GM12878 (cell line): ENCODE measurements around the gene KCNA3. TPM values are rescaled to one million over a fixed set of nuclear protein-coding genes. Genes with fewer than 3 reads are reported as not detected.

ENCODE experiments used
- ATAC-seq: fragments of 200-7000 bp; cut with Tn5 transposase; 3 replicates; pipeline ENCODE4 v1.9.1; 2020; ENCODE audit warnings: mild to moderate bottlenecking, moderate library complexity
- BruUV-seq: library from RNA; stranded (reverse); fragments of 400-500 nt; replicated peaks from 2 replicates; lab custom pipeline; 2021; lab: Mats Ljungman, UMichigan
- CTCF ChIA-PET: fragments of 300-600 bp; sonication (Branson Sonifier 250); formaldehyde crosslinking; extraction: SDS; loops from one replicate; lab custom pipeline; 2021; ENCODE audit warnings: inconsistent platforms; lab: Yijun Ruan, JAX
- POLR2A ChIA-PET: fragments of 350-600 bp; formaldehyde crosslinking; extraction: SDS; loops from one replicate; lab custom pipeline; 2021; ENCODE audit warnings: inconsistent platforms; lab: Charles Lee
- RAD21 ChIA-PET: fragments of 300-600 bp; sonication (Branson Sonifier 250); formaldehyde crosslinking; loops from one replicate; lab custom pipeline; 2023; ENCODE audit warnings: antibody characterized with exemption; ENCODE audit not compliant: unreplicated experiment; lab: Charles Lee
- SMC1A ChIA-PET: fragments of 300-600 bp; sonication (Branson Sonifier 250); formaldehyde crosslinking; loops from one replicate; lab custom pipeline; 2023; ENCODE audit not compliant: unreplicated experiment, uncharacterized antibody; lab: Charles Lee
- DNase-seq: peaks from one replicate; pipeline ENCODE4 v3.0.0-alpha.2; 2011; ENCODE audit warnings: low read depth, low spot score
- FAIRE-seq: peaks from 3 replicates; lab custom pipeline; 2011; peaks lifted over from hg19 to GRCh38; lab: Jason Lieb, UNC
- H2AFZ ChIP-seq: 2 replicates; pipeline ENCODE4 v1.6.0; 2011; ENCODE audit warnings: low read depth, low read length, control low read depth; ENCODE audit not compliant: control insufficient read depth
- H3K27ac ChIP-seq: 2 replicates; pipeline ENCODE4 v1.5.1; 2011; ENCODE audit warnings: control low read depth; ENCODE audit not compliant: control insufficient read depth, insufficient read depth
- H3K27me3 ChIP-seq, 2 experiments: replicated peaks in 1 of 2; 2 replicates each; pipeline versions ENCODE4 v1.6.0 to v1.6.1; 2011; ENCODE audit warnings: low read length in 1 of 2; ENCODE audit not compliant: control insufficient read depth in 2 of 2, insufficient read depth in 2 of 2
- H3K36me3 ChIP-seq, 2 experiments: 2 replicates each; pipeline ENCODE4 v1.5.1; 2011; ENCODE audit warnings: low read length in 1 of 2; ENCODE audit not compliant: control insufficient read depth in 2 of 2, insufficient read depth in 2 of 2
- H3K4me1 ChIP-seq: 2 replicates; pipeline ENCODE4 v1.6.1; 2011; ENCODE audit warnings: mild to moderate bottlenecking, low read length, moderate library complexity, mixed read lengths; ENCODE audit not compliant: control insufficient read depth, insufficient read depth
- H3K4me2 ChIP-seq: 2 replicates; pipeline ENCODE4 v1.6.0; 2011; ENCODE audit warnings: control low read depth; ENCODE audit not compliant: control insufficient read depth, insufficient read depth
- H3K4me3 ChIP-seq: fragments of 200-600 bp; sonication (generic); 2 replicates; pipeline ENCODE4 v1.5.1; 2016
- H3K79me2 ChIP-seq: 2 replicates; pipeline ENCODE4 v1.6.0; 2011; ENCODE audit warnings: low read length; ENCODE audit not compliant: control insufficient read depth, insufficient read depth
- H3K9ac ChIP-seq: 2 replicates; pipeline ENCODE4 v1.8.0; 2011; ENCODE audit warnings: low read length, control low read depth, mixed read lengths; ENCODE audit not compliant: control insufficient read depth, insufficient read depth
- H3K9me3 ChIP-seq: replicated peaks from 3 replicates; pipeline ENCODE4 v1.5.1; 2011; ENCODE audit warnings: mild to moderate bottlenecking, low read length; ENCODE audit not compliant: control insufficient read depth, insufficient read depth
- H4K20me1 ChIP-seq: 2 replicates; pipeline ENCODE4 v1.6.0; 2011; ENCODE audit not compliant: control insufficient read depth, insufficient read depth
- CBX5 ChIP-seq: sonication (generic); IDR thresholded peaks from 2 replicates; pipeline ENCODE4 v1.6.1; 2016; ENCODE audit warnings: low read depth, moderate library complexity, mild to moderate bottlenecking, inconsistent platforms
- CUX1 ChIP-seq: IDR thresholded peaks from 2 replicates; pipeline ENCODE4 v1.6.1; 2012; ENCODE audit warnings: improper control_type of control experiment, low read depth, low read length; ENCODE audit not compliant: insufficient replicate concordance
- ESRRA ChIP-seq: IDR thresholded peaks from 2 replicates; pipeline ENCODE4 v1.6.1; 2012; ENCODE audit warnings: mild to moderate bottlenecking, low read length, improper control_type of control experiment
- HDAC2 ChIP-seq: fragments of 200-600 bp; sonication (generic); IDR thresholded peaks from 2 replicates; pipeline ENCODE4 v1.6.1; 2017
- HDGF ChIP-seq: fragments of 450-650 bp; IDR thresholded peaks from 2 replicates; pipeline ENCODE4 v1.6.1; 2016; ENCODE audit warnings: antibody characterized with exemption
- MAX ChIP-seq: IDR thresholded peaks from 2 replicates; pipeline ENCODE4 v1.6.1; 2012; ENCODE audit warnings: low read depth, low read length, improper control_type of control experiment
- MXI1 ChIP-seq: fragments of 150-350 bp; IDR thresholded peaks from 2 replicates; pipeline ENCODE4 v1.6.1; 2011; ENCODE audit warnings: low read depth, mild to moderate bottlenecking, inconsistent platforms, low read length, improper control_type of control experiment
- MYB ChIP-seq: fragments of 150-350 bp; IDR thresholded peaks from 2 replicates; pipeline ENCODE4 v1.6.1; 2014; ENCODE audit warnings: mild to moderate bottlenecking, low read depth, low read length, borderline replicate concordance
- NBN ChIP-seq: fragments of 450-650 bp; IDR thresholded peaks from 2 replicates; pipeline ENCODE4 v1.6.1; 2016
- PAX8 ChIP-seq: fragments of 450-650 bp; IDR thresholded peaks from 2 replicates; pipeline ENCODE4 v1.6.1; 2017; ENCODE audit warnings: mild to moderate bottlenecking, moderate library complexity
- REST ChIP-seq: IDR thresholded peaks from 2 replicates; pipeline ENCODE4 v1.6.1; 2012; ENCODE audit warnings: mild to moderate bottlenecking, low read depth, low read length
- ZBTB40 ChIP-seq: fragments of 450-650 bp; IDR thresholded peaks from 2 replicates; pipeline ENCODE4 v1.6.1; 2016; ENCODE audit warnings: mild to moderate bottlenecking, moderate library complexity, borderline replicate concordance
- WGBS: methylation state at CpG from one replicate; pipeline ENCODE4 v1.1.6; 2016; ENCODE audit warnings: low lambda C conversion rate; ENCODE audit not compliant: insufficient replicate concordance, insufficient coverage; ENCODE audit errors: missing lambda C conversion rate; 5-methylcytosine and 5-hydroxymethylcytosine counted together
- in situ Hi-C: fragments of 300-500 bp; cut with MboI; formaldehyde crosslinking; loops from 9 replicates; pipeline ENCODE4 v1.14.3; 2018; ENCODE audit warnings: mixed read lengths
- intact Hi-C: fragments of 100-400 bp; cut with micrococcal nuclease; formaldehyde crosslinking; loops from one replicate; pipeline ENCODE4 v1.14.2; 2022; ENCODE audit not compliant: unreplicated experiment
- polyA plus RNA-seq, 11 experiments: library from polyadenylated mRNA; depleted of rRNA in 4 of 11; unstranded in 6 of 11; stranded (reverse) in 5 of 11; fragments of >200 nt; fragmentation: Nextera tagmentation in 4 of 11; fragmentation: Illumina TruSeq in 1 of 11; extraction: Ambion mirVana in 4 of 11; extraction: Trizol in 1 of 11; gene quantifications; 1 replicate in 1 of 11; 2 replicates in 10 of 11; pipeline versions ENCODE4 v1.2.1 to v1.2.3, GENCODE V29; 2011 to 2016; ENCODE audit warnings: inconsistent platforms in 2 of 11, missing spikeins in 2 of 11, low read depth in 1 of 11
- total RNA-seq, 4 experiments: library from RNA; depleted of rRNA in 3 of 4; stranded (reverse); fragments of >200 nt in 3 of 4; fragmentation: Illumina TruSeq in 1 of 4; extraction: Trizol in 1 of 4; gene quantifications; 2 replicates each; pipeline versions ENCODE4 v1.2.1 to v1.2.3, GENCODE V29; 2013 to 2021

The KCNA3 gene
- total and polyA plus RNA-seq, 10 of the 15 experiments (the other 5 are each of a cell fraction or from before 2014, with no cell fraction given), result 0.10 to 3.3 (median 1.7) TPM

- SMC1A ChIA-PET, result no interaction called here
- Histone ChIP-seq H3K4me1 (no peaks in the 10 kb centered on the region), H2AFZ (no peak overlapping the region), H3K4me2 (no peak overlapping the region), H3K27me3 (no peaks in the 10 kb centered on the region), H3K27ac (no peak overlapping the region), H3K79me2 (no peaks in the 10 kb centered on the region), H3K36me3 (no peaks in the 10 kb centered on the region), H3K9ac (no peak overlapping the region), H3K4me3 (no peak overlapping the region), H3K9me3 (no peaks in the 10 kb centered on the region), H4K20me1 (no peaks in the 10 kb centered on the region)
- FAIRE-seq (no peak), ATAC-seq (no peak), DNase-seq (no peak)
- intact Hi-C loops, result no loop called here
- in situ Hi-C loops, result no loop called here
- CTCF ChIA-PET, result interaction anchor here (1.0 kb wide), 1 partner anchor 64 kb away, joined by 3 read pairs; no protein-coding TSS in a partner anchor
- POLR2A ChIA-PET, result no interaction called here
- no TSS peak for BruUV-seq
- RAD21 ChIA-PET, result no interaction called here
- WGBS, result 0% methylated on average over 1 of the region's 1 CpG
- TF ChIP-seq ESRRA (no peak), CUX1 (no peak), MXI1 (no peak), CBX5 (no peak), NBN (no peak), PAX8 (no peak), HDGF (no peak), MAX (no peak), HDAC2 (no peak), MYB (no peak), REST (no peak), ZBTB40 (no peak)
Observed at GRCh38 chr1:110702260-110702659, 27.5 kb upstream of the KCNA3 start.
